IPS-NIHi11 (cell line): ENCODE measurements around the gene PLPP7.
"Not testable (repeated sequence)": the region's sequence is repeated elsewhere in the genome, so short reads cannot be mapped to it uniquely, and the experiment has no call there.

Source experiments
- DNase-seq: peaks from one replicate; pipeline ENCODE4 v3.0.0; 2012; ENCODE audit warnings: mixed read lengths, low spot score

PLPP7 gene

DNA sequence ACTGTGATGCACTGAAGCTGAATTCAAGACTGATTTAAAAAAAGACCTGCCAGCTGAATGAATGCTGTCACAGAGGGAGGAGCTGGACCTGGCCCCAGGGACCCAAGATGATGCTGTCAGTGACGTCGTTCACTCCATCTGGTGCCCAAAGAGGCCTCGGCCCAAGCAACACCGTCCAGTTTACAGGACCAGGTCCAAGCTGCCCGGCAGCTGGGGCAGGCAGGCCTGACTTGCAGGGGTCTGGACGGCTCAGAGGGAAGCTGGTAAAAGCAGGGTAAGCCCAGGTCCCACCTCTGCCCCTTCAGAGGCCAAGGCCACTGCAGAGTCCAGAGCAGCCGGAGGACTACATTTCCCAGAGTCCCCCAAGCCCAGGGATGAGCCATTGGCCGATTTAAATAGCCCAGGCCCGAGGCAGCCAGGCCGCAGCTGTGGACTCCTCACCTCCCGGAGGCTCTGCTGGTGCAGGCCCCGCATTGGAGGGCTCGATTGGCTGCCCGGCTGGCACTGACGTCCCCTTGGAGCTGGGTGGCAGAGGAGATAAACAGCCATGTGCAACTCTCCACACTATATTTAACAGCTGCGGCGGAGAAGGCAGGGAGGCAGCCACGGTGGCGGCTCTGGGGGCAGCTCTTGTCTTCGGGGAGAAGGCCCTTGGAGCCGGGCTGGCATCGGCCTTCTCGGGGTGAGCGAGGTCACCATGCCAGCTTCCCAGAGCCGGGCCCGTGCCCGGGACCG lies at the start of gene PLPP7:
PLPP7 (plus strand) TSS at position 423 of the 735 bp plus-strand sequence; CDS start at position 698, 275 bp downstream.
- DNase-seq: peak; percentile 90

- DNase-seq: no peak
These were observed 49.2 kb upstream of the PLPP7 start for GRCh38 chr9:131240047-131240921.

DNA sequence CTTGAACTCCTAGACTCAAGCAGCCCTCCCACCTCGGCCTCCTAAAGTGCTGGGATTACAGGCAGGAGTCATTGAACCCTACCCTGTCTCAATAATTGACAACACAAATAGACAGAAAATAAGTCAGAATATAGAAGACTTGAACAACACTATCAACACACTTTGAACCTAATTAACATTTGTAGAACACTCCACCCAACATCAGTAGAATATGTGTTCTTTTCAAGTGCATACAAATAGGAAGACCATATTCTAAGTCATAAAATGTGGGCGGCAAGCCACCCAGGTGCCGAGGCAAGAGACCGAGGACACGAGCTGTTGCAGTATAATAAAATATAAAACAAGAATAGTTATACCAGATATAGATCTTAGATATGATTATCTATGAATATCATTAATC lies 45.2 kb upstream of the PLPP7 start:
- not testable (repeated sequence) for DNase-seq

DNA sequence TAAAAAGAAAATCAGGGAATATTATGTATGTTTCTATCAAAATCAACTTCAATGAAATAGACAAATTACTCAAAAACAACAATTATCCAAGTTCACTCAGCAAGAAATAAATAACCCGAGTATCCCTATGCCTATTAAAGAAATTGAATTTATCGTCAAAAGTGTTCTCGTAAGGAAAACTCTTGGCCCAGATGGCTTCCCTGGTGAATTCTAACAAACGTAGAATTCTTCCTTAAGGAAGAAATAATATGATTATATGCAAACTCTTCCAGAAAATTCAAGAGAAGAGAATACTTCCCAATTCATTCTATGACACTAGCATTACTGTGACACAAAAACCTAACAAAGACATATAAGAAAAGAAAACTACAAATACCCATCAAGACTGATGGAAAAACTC lies 42.9 kb upstream of the PLPP7 start:
- DNase-seq: no peak

DNA sequence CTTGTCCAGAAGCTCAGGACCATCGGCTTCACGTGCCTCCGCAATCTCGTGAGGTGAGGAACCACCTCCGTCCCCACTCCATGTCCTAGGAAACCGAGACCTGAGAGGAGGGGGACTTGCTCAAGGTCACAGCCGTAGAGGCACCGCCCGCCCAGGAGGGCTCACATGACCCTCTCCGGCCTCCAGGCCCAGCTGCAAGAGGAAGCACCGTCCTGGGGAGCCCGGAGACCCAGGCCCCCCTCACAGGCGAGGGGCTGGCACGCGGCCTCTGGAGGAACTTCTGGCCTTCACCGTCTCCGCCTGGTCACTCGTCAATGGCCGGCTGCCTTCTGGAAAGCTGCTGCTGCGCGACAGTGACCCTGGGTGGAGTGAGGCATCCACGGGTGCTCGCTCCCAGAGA lies 37.4 kb upstream of the PLPP7 start:
- DNase-seq: no peak

DNA sequence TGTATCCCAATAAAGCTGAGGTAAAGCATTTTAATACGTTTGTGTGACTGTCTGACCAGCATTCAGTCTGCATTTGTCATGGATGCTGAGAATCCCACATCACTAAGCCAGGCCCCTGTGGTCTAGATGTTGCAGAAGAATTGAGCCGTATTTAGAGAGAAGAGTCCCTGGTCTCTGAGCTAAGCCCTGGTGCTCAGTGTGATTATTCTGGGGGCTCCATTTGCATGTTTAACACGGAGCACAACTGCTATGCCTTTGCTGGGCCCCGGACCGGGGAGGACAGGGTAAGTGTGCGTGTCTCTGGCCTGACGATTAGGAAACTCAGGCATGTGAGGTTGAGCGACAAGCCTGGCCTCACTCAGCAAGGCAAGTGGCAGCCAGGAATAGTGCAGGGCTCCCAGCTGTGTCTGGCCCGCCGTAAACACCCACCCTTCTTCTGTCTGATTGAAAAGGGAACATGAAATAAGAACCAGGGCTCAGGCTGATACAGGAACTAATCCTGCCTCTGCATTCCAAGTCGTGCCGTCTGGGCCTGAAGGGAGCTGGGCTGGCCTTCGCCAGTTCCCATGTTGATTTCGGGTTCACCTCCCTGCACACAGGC lies 35.5 kb upstream of the PLPP7 start:
- DNase-seq: no peak

DNA sequence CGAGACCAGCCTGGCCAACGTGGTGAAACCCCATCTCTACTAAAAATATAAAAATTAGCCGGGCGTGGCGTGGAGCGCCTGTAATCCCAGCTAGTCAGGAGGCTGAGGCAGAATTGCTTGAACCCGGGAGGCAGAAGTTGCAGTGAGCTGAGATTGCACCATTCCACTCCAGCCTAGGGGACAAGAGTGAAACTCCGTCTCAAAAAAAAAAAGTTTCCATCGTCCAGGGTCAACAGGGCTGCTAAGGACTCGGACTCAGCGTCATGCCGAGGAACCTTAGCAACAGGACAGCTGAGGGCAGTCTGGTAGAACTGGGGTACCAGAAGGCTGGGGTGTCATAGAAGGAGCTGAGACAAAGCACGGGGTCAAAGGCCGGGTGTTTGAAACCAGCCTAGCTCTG lies 34.9 kb upstream of the PLPP7 start:
- DNase-seq: no peak

DNA sequence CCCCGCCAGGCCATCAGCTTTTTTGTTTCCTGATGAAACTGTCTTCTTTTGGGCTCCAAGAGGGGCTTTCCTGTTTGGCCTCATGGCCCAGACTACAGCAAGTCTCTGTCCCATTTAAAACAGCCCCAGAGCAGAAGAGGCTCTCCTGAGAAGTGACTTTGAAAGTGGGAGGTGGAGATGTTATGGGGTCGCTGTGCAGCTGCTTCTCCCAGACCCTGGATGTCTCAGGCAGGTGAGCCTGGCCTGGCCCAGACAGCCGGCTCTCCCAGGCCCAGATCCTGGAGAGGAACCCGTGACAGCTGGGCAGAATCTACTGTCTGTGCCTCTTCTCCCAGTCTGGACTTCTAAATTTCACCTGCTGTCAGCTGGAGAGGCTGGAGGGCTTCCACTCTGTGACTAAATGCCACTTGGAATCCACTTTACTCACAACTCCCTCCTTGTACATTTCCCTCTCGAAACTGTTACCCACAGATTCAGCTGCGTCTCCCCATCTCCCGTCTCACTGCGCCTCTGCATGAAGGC lies 33.8 kb upstream of the PLPP7 start:
- DNase-seq: no peak

- DNase-seq: no peak
These were observed 32.1 kb upstream of the PLPP7 start for GRCh38 chr9:131257266-131258025.

GRCh38 chr9:131258186-131258585 lies 31.3 kb upstream of the PLPP7 start:
- DNase-seq: no peak

DNA sequence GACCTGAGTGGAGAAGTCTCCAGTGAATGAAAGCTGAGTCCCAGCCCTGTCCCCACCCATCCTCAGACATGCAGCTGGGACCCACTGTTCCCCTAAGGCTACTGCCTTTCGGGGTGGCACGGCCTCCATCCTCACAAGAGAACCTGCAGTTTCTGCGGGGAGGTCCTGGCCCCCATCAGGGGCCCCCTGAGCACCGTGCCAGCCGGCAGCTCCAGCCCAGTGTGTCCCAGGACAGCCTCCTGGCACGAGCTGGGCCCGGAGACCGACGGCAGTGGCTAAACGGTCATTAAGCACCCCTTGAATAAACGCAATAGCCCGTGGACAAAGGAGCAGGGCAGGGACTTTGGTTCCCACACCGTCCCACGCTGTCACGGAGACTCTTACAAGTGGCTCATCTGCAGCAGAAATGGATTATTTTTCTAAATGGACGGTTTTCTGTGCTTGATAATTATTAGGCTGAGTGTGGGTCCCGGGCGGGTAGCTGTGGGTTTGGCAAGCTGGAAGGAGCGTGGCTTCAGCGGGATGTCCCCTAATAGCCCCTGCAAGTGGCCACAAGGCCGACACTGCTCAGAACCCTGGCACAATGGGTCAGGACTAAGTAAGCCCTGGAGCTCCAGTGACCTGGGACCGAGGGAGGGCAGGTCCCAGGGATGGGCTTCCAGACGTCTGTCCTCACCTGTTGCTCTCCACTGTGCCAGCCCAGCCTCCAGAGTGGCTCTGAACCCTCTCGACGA lies 30.7 kb upstream of the PLPP7 start:
- no peak for DNase-seq

- DNase-seq: no peak
These were observed 30.1 kb upstream of the PLPP7 start for GRCh38 chr9:131259432-131259898.

GRCh38 chr9:131259916-131260597 lies 29.5 kb upstream of the PLPP7 start:
- no peak for DNase-seq

- peak; percentile 4 for DNase-seq
These were observed 28.6 kb upstream of the PLPP7 start for GRCh38 chr9:131260751-131261452.

- no peak for DNase-seq
These were observed 27.0 kb upstream of the PLPP7 start for GRCh38 chr9:131262327-131263032.

DNA sequence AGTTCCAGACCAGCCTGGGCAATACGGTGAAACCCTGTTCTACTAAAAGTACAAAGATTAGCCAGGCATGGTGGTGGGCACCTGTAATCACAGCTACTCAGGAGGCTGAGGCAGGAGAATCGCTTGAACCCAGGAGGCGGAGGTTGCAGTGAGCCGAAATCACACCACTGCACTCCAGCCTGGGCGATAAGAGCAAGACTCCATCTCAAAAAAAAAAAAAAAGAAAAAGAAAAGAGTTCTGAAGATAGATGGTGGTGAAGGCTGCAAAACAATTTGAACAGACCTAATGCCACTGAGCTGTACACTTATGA lies 26.5 kb upstream of the PLPP7 start:
- DNase-seq: not testable (repeated sequence)

DNA sequence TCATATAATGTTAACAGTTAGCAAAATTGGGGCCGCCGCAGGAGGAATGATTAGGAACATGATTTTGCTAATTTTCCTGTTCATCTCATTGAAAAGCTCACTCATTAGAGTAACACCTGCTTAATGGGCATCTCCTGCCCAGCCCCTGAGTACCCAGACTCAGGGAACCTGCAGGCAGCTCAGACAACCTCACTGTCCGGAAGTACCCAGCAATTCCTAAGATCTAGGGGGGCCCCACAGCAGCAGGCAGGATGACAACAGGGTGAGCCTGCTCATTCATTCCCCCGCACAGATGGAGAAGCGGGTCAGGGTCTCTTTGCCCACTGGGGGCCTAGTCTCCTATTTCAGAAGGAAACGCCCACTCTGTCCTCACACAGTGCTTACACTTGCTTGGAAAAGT lies 25.8 kb upstream of the PLPP7 start:
- peak; percentile 5 for DNase-seq

- DNase-seq: peak; percentile 36
These were observed 25.3 kb upstream of the PLPP7 start for GRCh38 chr9:131264231-131264630.
